Body of pancreas (tissue), 4 donors: ENCODE results near the gene COL27A1. TPM values are rescaled to one million over a fixed set of nuclear protein-coding genes. Genes with fewer than 3 reads are reported as not detected.

ENCODE experiments used
- ATAC-seq: fragments of 150-250 bp; one replicate; pipeline ENCODE4 v1.9.1; 2016
- DNase-seq, 4 donors: peaks; one replicate each; pipeline ENCODE4 v3.0.0-alpha.2; 2019
- H3K27ac ChIP-seq, 4 donors: fragments of 200-600 bp; sonication (generic); 1 replicate in 3 of 4; 2 replicates in 1 of 4; pipeline versions ENCODE4 v1.5.1 to v1.6.1; 2016 to 2019; ENCODE audit warnings: mild to moderate bottlenecking in 1 of 4, mixed read lengths in 1 of 4, moderate library complexity in 1 of 4
- H3K27me3 ChIP-seq, 2 donors: fragments of 200-600 bp; sonication (generic); one replicate each; pipeline ENCODE4 v1.6.0; 2016; ENCODE audit warnings: mild to moderate bottlenecking in 1 of 2
- H3K36me3 ChIP-seq, 2 donors: fragments of 200-600 bp; sonication (generic); replicated peaks in 1 of 2; 2 replicates each; pipeline ENCODE4 v1.5.1; 2016; ENCODE audit warnings: low read depth in 2 of 2; ENCODE audit not compliant: insufficient read depth in 1 of 2
- H3K4me1 ChIP-seq: fragments of 200-600 bp; sonication (generic); one replicate; pipeline ENCODE4 v1.6.0; 2016
- H3K4me3 ChIP-seq, 2 donors: fragments of 200-600 bp; sonication (generic); 1 replicate in 1 of 2; 2 replicates in 1 of 2; pipeline ENCODE4 v1.5.1; 2016 to 2019
- H3K9me3 ChIP-seq, 3 donors: fragments of 200-600 bp; sonication (generic); 1 replicate in 2 of 3; 2 replicates in 1 of 3; pipeline ENCODE4 v1.5.1; 2016
- CTCF ChIP-seq, 7 experiments: fragments of 450-650 bp in 4 of 7; fragments of 200-600 bp in 3 of 7; sonication (generic) in 3 of 7; IDR thresholded peaks; one replicate each; pipeline ENCODE4 v1.5.1; 2016 to 2019; ENCODE audit warnings: antibody characterized with exemption in 7 of 7
- POLR2A ChIP-seq, 3 donors: fragments of 450-650 bp; IDR thresholded peaks; one replicate each; pipeline ENCODE4 v1.6.1; 2016; ENCODE audit warnings: antibody characterized with exemption in 3 of 3, mild to moderate bottlenecking in 2 of 3
- WGBS, 2 donors: methylation state at CpG; one replicate each; pipeline ENCODE4 v1.1.5; 2017; 5-methylcytosine and 5-hydroxymethylcytosine counted together
- intact Hi-C: fragments of 100-400 bp; cut with DNase I; formaldehyde crosslinking; loops from one replicate; pipeline ENCODE4 v1.15.1; 2023
- total RNA-seq, 2 donors: library from RNA; depleted of rRNA; stranded (reverse); fragments of >200 nt; gene quantifications; one replicate each; pipeline ENCODE4 v1.1.0, GENCODE V29; 2016

The COL27A1 gene
- total RNA-seq, 2 donors from 2014 or later = 24.1 to 58.0 TPM

GRCh38 chr9:114167591-114168091 is 12.3 kb downstream of the COL27A1 start:
- intact Hi-C loops = no loop called here
- ATAC-seq = no peak
- Histone ChIP-seq H3K36me3 (no peaks in the 10 kb centered on the region), H3K27ac (no peak overlapping the region), H3K4me3 (no peak overlapping the region), H3K27me3 (no peaks in the 10 kb centered on the region), H3K4me1 (peaks cover 18% of the 10 kb centered on the region), H3K9me3 (no peaks in the 10 kb centered on the region)
- 91 to 92% methylated on average over 17 to 34 of the region's 34 CpGs for WGBS, 2 donors
- DNase-seq = no peak
- TF ChIP-seq POLR2A (IDR thresholded peaks at IDR 0.05) = no peak
- TF ChIP-seq CTCF (IDR thresholded peaks at IDR 0.05) = no peak

GRCh38 chr9:114168281-114169028 is 13.1 kb downstream of the COL27A1 start:
- intact Hi-C loops = no loop called here
- TF ChIP-seq POLR2A (IDR thresholded peaks at IDR 0.05) = no peak
- no peak for TF ChIP-seq CTCF (IDR thresholded peaks at IDR 0.05)
- no peak for ATAC-seq
- no peaks in the 10 kb centered on the region for H3K27me3 ChIP-seq
- DNase-seq = no peak
- WGBS, 2 donors = 86 to 89% methylated on average over 16 to 22 of the region's 22 CpGs
- H3K36me3 ChIP-seq = no peaks in the 10 kb centered on the region
- peaks cover 17% of the 10 kb centered on the region for H3K4me1 ChIP-seq
- H3K4me3 ChIP-seq = no peak overlapping the region
- no peaks in the 10 kb centered on the region for H3K9me3 ChIP-seq
- no peak overlapping the region for H3K27ac ChIP-seq

GRCh38 chr9:114169029-114169951 is 14.0 kb downstream of the COL27A1 start:
- Histone ChIP-seq H3K9me3 (no peaks in the 10 kb centered on the region), H3K27ac (no peak overlapping the region), H3K36me3 (no peaks in the 10 kb centered on the region), H3K27me3 (no peaks in the 10 kb centered on the region), H3K4me1 (peaks cover 13% of the 10 kb centered on the region), H3K4me3 (no peak overlapping the region)
- WGBS, 2 donors = 81 to 84% methylated on average over 11 to 23 of the region's 23 CpGs
- ATAC-seq (no peak), DNase-seq (no peak)
- intact Hi-C loops = no loop called here
- no peak for TF ChIP-seq CTCF (IDR thresholded peaks at IDR 0.05)
- no peak for TF ChIP-seq POLR2A (IDR thresholded peaks at IDR 0.05)

GRCh38 chr9:114169952-114170770 is 14.8 kb downstream of the COL27A1 start:
- ATAC-seq (no peak), DNase-seq (no peak)
- Histone ChIP-seq H3K36me3 (no peaks in the 10 kb centered on the region), H3K4me3 (no peak overlapping the region), H3K4me1 (peaks cover 21% of the 10 kb centered on the region), H3K27me3 (no peaks in the 10 kb centered on the region), H3K27ac (no peak overlapping the region), H3K9me3 (no peaks in the 10 kb centered on the region)
- intact Hi-C loops = no loop called here
- 76 to 78% methylated on average over 21 to 22 of the region's 22 CpGs for WGBS, 2 donors
- TF ChIP-seq POLR2A (IDR thresholded peaks at IDR 0.05) (no peak), CTCF (IDR thresholded peaks at IDR 0.05) (no peak)
